ENCODE measurements around the gene TACC2.

The TACC2 gene

GRCh38 chr10:122149561-122150505 lies 160.9 kb downstream of the TACC2 start:
- H3K4me3 ChIP-seq (ENCODE audit: extremely low read depth, insufficient read depth, low read length, poor library complexity, severe bottlenecking), result no peak overlapping the region
- H3K9me3 ChIP-seq (ENCODE audit: control insufficient read depth, low read length), result peaks cover 6% of the 10 kb centered on the region
- H3K27ac ChIP-seq (ENCODE audit: low read depth, low read length, severe bottlenecking), result peak overlapping the region; percentile 29
- 95% methylated on average over 34 to 41 of the region's 41 CpGs for WGBS, 2 experiments (ENCODE audit: insufficient coverage in 2 of 2)
- peaks cover 26% of the 10 kb centered on the region for H3K36me3 ChIP-seq (ENCODE audit: control insufficient read depth, insufficient read depth, low read length)
- H3K4me1 ChIP-seq (ENCODE audit: control insufficient read depth, insufficient read depth, low read length, poor library complexity, severe bottlenecking), result peaks cover 20% of the 10 kb centered on the region

GRCh38 chr10:122151121-122151694 lies 162.2 kb downstream of the TACC2 start:
- H3K27ac ChIP-seq (ENCODE audit: low read depth, low read length, severe bottlenecking), result no peak overlapping the region
- H3K36me3 ChIP-seq (ENCODE audit: control insufficient read depth, insufficient read depth, low read length), result peaks cover 12% of the 10 kb centered on the region
- H3K4me3 ChIP-seq (ENCODE audit: extremely low read depth, insufficient read depth, low read length, poor library complexity, severe bottlenecking), result no peak overlapping the region
- H3K4me1 ChIP-seq (ENCODE audit: control insufficient read depth, insufficient read depth, low read length, poor library complexity, severe bottlenecking), result peaks cover 21% of the 10 kb centered on the region
- no peaks in the 10 kb centered on the region for H3K9me3 ChIP-seq (ENCODE audit: control insufficient read depth, low read length)
- WGBS, 2 experiments (ENCODE audit: insufficient coverage in 2 of 2), result 87% methylated on average over 5 of the region's 5 CpGs

- 95 to 96% methylated on average over 9 of the region's 9 CpGs for WGBS, 2 experiments (ENCODE audit: insufficient coverage in 2 of 2)
- H3K27ac ChIP-seq (ENCODE audit: low read depth, low read length, severe bottlenecking), result no peak overlapping the region
- H3K4me3 ChIP-seq (ENCODE audit: extremely low read depth, insufficient read depth, low read length, poor library complexity, severe bottlenecking), result no peak overlapping the region
- peaks cover 4% of the 10 kb centered on the region for H3K36me3 ChIP-seq (ENCODE audit: control insufficient read depth, insufficient read depth, low read length)
- peaks cover 21% of the 10 kb centered on the region for H3K4me1 ChIP-seq (ENCODE audit: control insufficient read depth, insufficient read depth, low read length, poor library complexity, severe bottlenecking)
- H3K9me3 ChIP-seq (ENCODE audit: control insufficient read depth, low read length), result no peaks in the 10 kb centered on the region
These were observed 163.6 kb downstream of the TACC2 start for GRCh38 chr10:122152544-122152943.

- peaks cover 12% of the 10 kb centered on the region for H3K4me1 ChIP-seq (ENCODE audit: control insufficient read depth, insufficient read depth, low read length, poor library complexity, severe bottlenecking)
- no peaks in the 10 kb centered on the region for H3K36me3 ChIP-seq (ENCODE audit: control insufficient read depth, insufficient read depth, low read length)
- H3K9me3 ChIP-seq (ENCODE audit: control insufficient read depth, low read length), result no peaks in the 10 kb centered on the region
- H3K4me3 ChIP-seq (ENCODE audit: extremely low read depth, insufficient read depth, low read length, poor library complexity, severe bottlenecking), result no peak overlapping the region
- WGBS, 2 experiments (ENCODE audit: insufficient coverage in 2 of 2), result 50 to 71% methylated on average over 2 to 10 of the region's 10 CpGs
- no peak overlapping the region for H3K27ac ChIP-seq (ENCODE audit: low read depth, low read length, severe bottlenecking)
These were observed 165.1 kb downstream of the TACC2 start for GRCh38 chr10:122154031-122154544.

GRCh38 chr10:122154545-122155366 lies 165.8 kb downstream of the TACC2 start:
- Histone ChIP-seq H3K4me1 (ENCODE audit: control insufficient read depth, insufficient read depth, low read length, poor library complexity, severe bottlenecking) (peaks cover 6% of the 10 kb centered on the region), H3K36me3 (ENCODE audit: control insufficient read depth, insufficient read depth, low read length) (no peaks in the 10 kb centered on the region), H3K27ac (ENCODE audit: low read depth, low read length, severe bottlenecking) (no peak overlapping the region), H3K9me3 (ENCODE audit: control insufficient read depth, low read length) (no peaks in the 10 kb centered on the region), H3K4me3 (ENCODE audit: extremely low read depth, insufficient read depth, low read length, poor library complexity, severe bottlenecking) (no peak overlapping the region)
- WGBS, 2 experiments (ENCODE audit: insufficient coverage in 2 of 2), result 71 to 77% methylated on average over 20 of the region's 22 CpGs

GRCh38 chr10:122157451-122157850 lies 168.5 kb downstream of the TACC2 start:
- Histone ChIP-seq H3K36me3 (ENCODE audit: control insufficient read depth, insufficient read depth, low read length) (peaks cover 3% of the 10 kb centered on the region), H3K4me1 (ENCODE audit: control insufficient read depth, insufficient read depth, low read length, poor library complexity, severe bottlenecking) (peaks cover 5% of the 10 kb centered on the region), H3K4me3 (ENCODE audit: extremely low read depth, insufficient read depth, low read length, poor library complexity, severe bottlenecking) (no peak overlapping the region), H3K27ac (ENCODE audit: low read depth, low read length, severe bottlenecking) (no peak overlapping the region), H3K9me3 (ENCODE audit: control insufficient read depth, low read length) (no peaks in the 10 kb centered on the region)
- 100% methylated on average over 1 of the region's 5 CpGs; no CpG with 5 or more reads in 1 of the 2 experiments for WGBS, 2 experiments (ENCODE audit: insufficient coverage in 2 of 2)

GRCh38 chr10:122158362-122158761 lies 169.4 kb downstream of the TACC2 start:
- H3K4me1 ChIP-seq (ENCODE audit: control insufficient read depth, insufficient read depth, low read length, poor library complexity, severe bottlenecking), result peaks cover 5% of the 10 kb centered on the region
- peaks cover 3% of the 10 kb centered on the region for H3K36me3 ChIP-seq (ENCODE audit: control insufficient read depth, insufficient read depth, low read length)
- no peaks in the 10 kb centered on the region for H3K9me3 ChIP-seq (ENCODE audit: control insufficient read depth, low read length)
- no peak overlapping the region for H3K4me3 ChIP-seq (ENCODE audit: extremely low read depth, insufficient read depth, low read length, poor library complexity, severe bottlenecking)
- WGBS, 2 experiments (ENCODE audit: insufficient coverage in 2 of 2), result 100% methylated on average over 1 to 2 of the region's 4 CpGs
- no peak overlapping the region for H3K27ac ChIP-seq (ENCODE audit: low read depth, low read length, severe bottlenecking)

- H3K9me3 ChIP-seq (ENCODE audit: control insufficient read depth, low read length), result no peaks in the 10 kb centered on the region
- peaks cover 3% of the 10 kb centered on the region for H3K36me3 ChIP-seq (ENCODE audit: control insufficient read depth, insufficient read depth, low read length)
- WGBS, 2 experiments (ENCODE audit: insufficient coverage in 2 of 2), result 83 to 91% methylated on average over 14 to 17 of the region's 17 CpGs
- H3K27ac ChIP-seq (ENCODE audit: low read depth, low read length, severe bottlenecking), result no peak overlapping the region
- peaks cover 5% of the 10 kb centered on the region for H3K4me1 ChIP-seq (ENCODE audit: control insufficient read depth, insufficient read depth, low read length, poor library complexity, severe bottlenecking)
- H3K4me3 ChIP-seq (ENCODE audit: extremely low read depth, insufficient read depth, low read length, poor library complexity, severe bottlenecking), result no peak overlapping the region
These were observed 170.4 kb downstream of the TACC2 start for GRCh38 chr10:122159141-122159970.

GRCh38 chr10:122161795-122162194 lies 172.8 kb downstream of the TACC2 start:
- H3K4me1 ChIP-seq (ENCODE audit: control insufficient read depth, insufficient read depth, low read length, poor library complexity, severe bottlenecking), result no peaks in the 10 kb centered on the region
- WGBS, 2 experiments (ENCODE audit: insufficient coverage in 2 of 2), result 60 to 76% methylated on average over 3 to 7 of the region's 8 CpGs
- H3K27ac ChIP-seq (ENCODE audit: low read depth, low read length, severe bottlenecking), result no peak overlapping the region
- H3K4me3 ChIP-seq (ENCODE audit: extremely low read depth, insufficient read depth, low read length, poor library complexity, severe bottlenecking), result no peak overlapping the region
- no peaks in the 10 kb centered on the region for H3K9me3 ChIP-seq (ENCODE audit: control insufficient read depth, low read length)
- H3K36me3 ChIP-seq (ENCODE audit: control insufficient read depth, insufficient read depth, low read length), result peaks cover 3% of the 10 kb centered on the region

Data from mesodermal cell (in vitro differentiated cells).